Liver (tissue), 3 donors: ENCODE results near the gene NCSTN.

Source experiments
- JUND ChIP-seq, 2 donors: IDR thresholded peaks; 2 replicates each; pipeline ENCODE4 v1.6.1; 2016; ENCODE audit warnings: antibody characterized with exemption in 2 of 2
- MAX ChIP-seq: IDR thresholded peaks from 2 replicates; pipeline ENCODE4 v1.6.1; 2016; ENCODE audit warnings: antibody characterized with exemption
- RXRA ChIP-seq, 2 donors: IDR thresholded peaks; 2 replicates each; pipeline ENCODE4 v1.6.1; 2017 to 2018; ENCODE audit warnings: antibody characterized with exemption in 2 of 2, mild to moderate bottlenecking in 1 of 2
- TF ChIP-seq, protein P1 (sequence below): fragments of 150-350 bp; IDR thresholded peaks from 2 replicates; pipeline ENCODE4 v1.5.1; 2017; ENCODE audit warnings: improper control_type of control experiment, low read depth, low read length; ENCODE audit not compliant: missing input control
- donor health status: healthy.
- donor health status: healthy.

DNA sequence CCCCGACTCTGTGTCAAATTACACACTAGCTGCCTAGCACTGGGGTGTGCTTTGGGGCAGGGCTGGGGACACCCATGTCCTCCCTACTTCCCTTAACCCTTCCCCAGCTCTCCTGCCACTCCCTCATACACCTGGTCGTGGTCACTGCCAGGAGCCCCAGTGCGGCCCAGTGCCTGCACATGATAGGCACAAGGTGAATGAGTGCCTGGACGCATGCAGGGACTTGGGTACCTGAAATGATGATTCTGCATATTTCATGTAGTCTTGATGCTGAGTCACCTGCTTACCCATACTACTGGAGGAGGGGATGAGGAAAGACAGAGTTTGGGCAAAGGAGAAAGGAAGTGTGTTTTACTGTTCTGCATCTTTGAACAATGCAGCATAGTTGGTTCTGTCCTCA, 55.6 kb downstream of the NCSTN start:
- TF ChIP-seq JUND (IDR thresholded peaks at IDR 0.05) (no peak), RXRA (IDR thresholded peaks at IDR 0.05) (no peak), MAX (no peak)
- TF ChIP-seq, protein P1, sequence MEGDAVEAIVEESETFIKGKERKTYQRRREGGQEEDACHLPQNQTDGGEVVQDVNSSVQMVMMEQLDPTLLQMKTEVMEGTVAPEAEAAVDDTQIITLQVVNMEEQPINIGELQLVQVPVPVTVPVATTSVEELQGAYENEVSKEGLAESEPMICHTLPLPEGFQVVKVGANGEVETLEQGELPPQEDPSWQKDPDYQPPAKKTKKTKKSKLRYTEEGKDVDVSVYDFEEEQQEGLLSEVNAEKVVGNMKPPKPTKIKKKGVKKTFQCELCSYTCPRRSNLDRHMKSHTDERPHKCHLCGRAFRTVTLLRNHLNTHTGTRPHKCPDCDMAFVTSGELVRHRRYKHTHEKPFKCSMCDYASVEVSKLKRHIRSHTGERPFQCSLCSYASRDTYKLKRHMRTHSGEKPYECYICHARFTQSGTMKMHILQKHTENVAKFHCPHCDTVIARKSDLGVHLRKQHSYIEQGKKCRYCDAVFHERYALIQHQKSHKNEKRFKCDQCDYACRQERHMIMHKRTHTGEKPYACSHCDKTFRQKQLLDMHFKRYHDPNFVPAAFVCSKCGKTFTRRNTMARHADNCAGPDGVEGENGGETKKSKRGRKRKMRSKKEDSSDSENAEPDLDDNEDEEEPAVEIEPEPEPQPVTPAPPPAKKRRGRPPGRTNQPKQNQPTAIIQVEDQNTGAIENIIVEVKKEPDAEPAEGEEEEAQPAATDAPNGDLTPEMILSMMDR, result no peak
